ENCODE measurements around the gene PPP1R15A. TPM values are rescaled to one million over a fixed set of nuclear protein-coding genes. Genes with fewer than 3 reads are reported as not detected.

The PPP1R15A gene
- total RNA-seq, 2 donors from 2014 or later, result 108 to 139 TPM

GRCh38 chr19:48837687-48838086 is 34.5 kb upstream of the PPP1R15A start:
- peaks cover 8 to 12% of the 10 kb centered on the region in 2 donors for H3K4me1 ChIP-seq (ENCODE audit: control insufficient read depth in 1 of 2, low read depth in 2 of 2)
- no peaks in the 10 kb centered on the region for H3K27me3 ChIP-seq (replicated peaks; ENCODE audit: insufficient read depth)
- peak overlapping the region; percentile 78 to 88 for H3K27ac ChIP-seq
- H3K9me3 ChIP-seq, result no peaks in the 10 kb centered on the region
- H3K4me3 ChIP-seq, result peak overlapping the region; percentile 84
- no peaks in the 10 kb centered on the region for H3K36me3 ChIP-seq
- ATAC-seq (ENCODE audit: insufficient number of reproducible peaks, low FRiP score, low read depth) (no peak), DNase-seq (ENCODE audit: low spot score) (no peak)
- TF ChIP-seq CTCF (IDR thresholded peaks at IDR 0.05), result no peak

GRCh38 chr19:48841047-48841446 is 31.2 kb upstream of the PPP1R15A start:
- H3K36me3 ChIP-seq, result peaks cover 12% of the 10 kb centered on the region
- H3K27me3 ChIP-seq (replicated peaks; ENCODE audit: insufficient read depth), result no peaks in the 10 kb centered on the region
- no peaks in the 10 kb centered on the region for H3K9me3 ChIP-seq
- no peak overlapping the region for H3K27ac ChIP-seq
- no peak for TF ChIP-seq CTCF (IDR thresholded peaks at IDR 0.05)
- H3K4me3 ChIP-seq, result no peak overlapping the region
- no peak for ATAC-seq (ENCODE audit: insufficient number of reproducible peaks, low FRiP score, low read depth)
- DNase-seq (ENCODE audit: low spot score), result no peak
- H3K4me1 ChIP-seq (ENCODE audit: control insufficient read depth in 1 of 2, low read depth in 2 of 2), result peaks cover 3 to 4% of the 10 kb centered on the region in 2 donors

GRCh38 chr19:48841571-48841970 is 30.6 kb upstream of the PPP1R15A start:
- no peaks in the 10 kb centered on the region for H3K27me3 ChIP-seq (replicated peaks; ENCODE audit: insufficient read depth)
- H3K9me3 ChIP-seq, result no peaks in the 10 kb centered on the region
- no peak for TF ChIP-seq CTCF (IDR thresholded peaks at IDR 0.05)
- DNase-seq (ENCODE audit: low spot score), result no peak
- no peak overlapping the region for H3K27ac ChIP-seq
- H3K4me3 ChIP-seq, result no peak overlapping the region
- H3K36me3 ChIP-seq, result peaks cover 15% of the 10 kb centered on the region
- no peak for ATAC-seq (ENCODE audit: insufficient number of reproducible peaks, low FRiP score, low read depth)
- H3K4me1 ChIP-seq (ENCODE audit: control insufficient read depth in 1 of 2, low read depth in 2 of 2), result no peaks in the 10 kb centered on the region

GRCh38 chr19:48842789-48843162 is 29.4 kb upstream of the PPP1R15A start:
- Histone ChIP-seq H3K27me3 (replicated peaks; ENCODE audit: insufficient read depth) (no peaks in the 10 kb centered on the region), H3K4me3 (no peak overlapping the region), H3K27ac (no peak overlapping the region), H3K36me3 (peaks cover 21% of the 10 kb centered on the region), H3K4me1 (ENCODE audit: control insufficient read depth in 1 of 2, low read depth in 2 of 2) (no peaks in the 10 kb centered on the region), H3K9me3 (no peaks in the 10 kb centered on the region)
- TF ChIP-seq CTCF (IDR thresholded peaks at IDR 0.05), result peak; percentile 80
- ATAC-seq (ENCODE audit: insufficient number of reproducible peaks, low FRiP score, low read depth) (peak; percentile 7), DNase-seq (ENCODE audit: low spot score) (no peak)

- no peak for TF ChIP-seq CTCF (IDR thresholded peaks at IDR 0.05)
- Histone ChIP-seq H3K36me3 (peaks cover 23% of the 10 kb centered on the region), H3K4me3 (no peak overlapping the region), H3K4me1 (ENCODE audit: control insufficient read depth in 1 of 2, low read depth in 2 of 2) (no peaks in the 10 kb centered on the region), H3K27ac (no peak overlapping the region), H3K27me3 (replicated peaks; ENCODE audit: insufficient read depth) (no peaks in the 10 kb centered on the region), H3K9me3 (no peaks in the 10 kb centered on the region)
- no peak for ATAC-seq (ENCODE audit: insufficient number of reproducible peaks, low FRiP score, low read depth)
- DNase-seq (ENCODE audit: low spot score), result no peak
Measured at GRCh38 chr19:48844472-48844871, 27.7 kb upstream of the PPP1R15A start.

Measured in thoracic aorta (tissue), 2 donors.